Inflammatory macrophage (primary cell): ENCODE data around the gene RHBDD2.
"Not testable (repeated sequence)": the region's sequence is repeated elsewhere in the genome, so short reads cannot be mapped to it uniquely, and the experiment has no call there.

Source experiments
- DNase-seq, 2 donors: peaks; one replicate each; pipeline ENCODE4 v3.0.0-alpha.2; 2020 to 2022

RHBDD2 gene

DNA sequence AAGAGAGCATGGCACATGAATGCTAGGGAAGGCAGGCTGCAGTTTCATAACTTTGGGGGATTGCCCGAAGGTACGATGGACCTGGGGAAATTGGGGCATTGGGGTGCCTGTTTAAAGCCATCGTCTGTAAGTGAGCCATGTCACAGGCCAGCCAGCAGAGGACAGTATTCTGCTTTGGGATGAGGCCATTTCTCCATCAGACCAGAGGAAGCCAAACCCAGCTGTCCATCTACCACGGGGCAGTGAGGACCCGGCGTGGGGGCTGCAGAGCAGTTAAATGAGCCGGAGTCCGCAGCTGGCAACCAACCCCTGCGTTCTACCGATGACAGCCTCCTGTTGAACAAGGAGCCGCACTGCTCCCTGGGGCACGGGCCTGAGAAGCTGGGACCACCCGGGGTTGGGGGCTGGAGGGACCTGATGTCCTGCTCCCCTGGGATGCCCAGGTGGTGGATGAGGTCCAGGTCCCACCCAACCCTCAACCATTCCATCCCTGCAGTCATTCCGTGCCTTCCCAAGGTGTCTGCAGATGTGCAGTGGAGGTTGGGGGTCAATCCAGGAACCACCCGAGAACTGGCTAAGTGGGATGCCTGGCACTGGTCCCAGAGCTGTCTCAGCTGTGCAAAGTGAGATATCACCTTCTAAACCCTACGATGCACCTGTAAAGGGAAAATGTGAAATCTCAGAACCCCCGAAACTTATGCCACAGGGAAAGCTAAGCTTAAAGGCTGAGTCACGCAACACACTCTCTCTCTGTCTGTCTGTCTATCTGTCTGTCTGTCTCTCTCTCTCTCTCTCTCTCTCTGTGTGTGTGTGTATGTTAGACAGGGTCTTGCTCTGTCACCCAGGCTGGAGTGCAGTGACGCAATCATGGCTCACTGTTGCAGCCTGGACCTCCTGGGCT lies 12.1 kb upstream of the RHBDD2 start:
- DNase-seq: peak; percentile 70 to 80

GRCh38 chr7:75867390-75867717 lies 11.5 kb upstream of the RHBDD2 start:
- no peak for DNase-seq

DNA sequence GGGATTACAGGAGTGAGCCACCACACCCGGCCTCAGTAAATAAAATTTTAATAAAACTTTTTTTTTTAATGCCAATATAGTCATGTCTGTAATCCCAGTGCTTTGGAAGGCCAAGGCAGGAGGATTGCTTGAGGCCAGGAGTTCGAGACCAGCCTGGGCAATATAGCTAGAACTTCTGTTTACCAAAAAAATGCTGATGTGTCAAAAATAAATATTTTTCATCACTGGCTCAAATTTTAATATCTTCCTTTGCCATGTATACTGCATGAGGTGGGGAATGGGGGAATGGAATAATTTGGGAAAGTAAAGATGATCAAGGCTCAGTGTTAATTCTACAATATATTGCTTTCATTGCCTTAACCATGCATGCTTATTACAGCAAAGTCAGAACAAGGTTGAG lies 10.7 kb upstream of the RHBDD2 start:
- DNase-seq: no peak

GRCh38 chr7:75869776-75870379 lies 9.0 kb upstream of the RHBDD2 start:
- peak in 1 of 2 donors; percentile 22 for DNase-seq

GRCh38 chr7:75870557-75871161 lies 8.2 kb upstream of the RHBDD2 start:
- DNase-seq: peak; percentile 59 to 61

GRCh38 chr7:75872073-75872782 lies 6.6 kb upstream of the RHBDD2 start:
- DNase-seq: peak; percentile 90 to 96

DNA sequence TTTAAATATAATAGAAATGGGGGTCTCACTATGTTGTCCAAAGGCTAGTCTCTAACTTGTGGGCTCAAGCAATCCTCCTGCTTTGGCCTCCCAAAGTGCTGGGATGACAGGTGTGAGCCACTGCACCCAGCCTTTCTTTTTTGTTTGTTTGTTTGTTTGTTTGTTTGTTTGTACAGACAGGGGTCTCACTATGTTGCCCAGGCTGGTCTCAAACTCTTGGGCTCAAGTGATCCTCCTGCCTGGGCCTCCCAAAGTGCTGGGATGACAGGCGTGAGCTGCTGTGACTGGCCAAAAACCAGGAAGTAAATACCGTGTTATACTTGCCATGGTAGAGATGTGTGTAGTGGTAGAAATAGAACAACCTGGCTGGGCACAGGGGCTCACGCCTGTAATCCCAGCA lies 4.7 kb upstream of the RHBDD2 start:
- not testable (repeated sequence) for DNase-seq

DNA sequence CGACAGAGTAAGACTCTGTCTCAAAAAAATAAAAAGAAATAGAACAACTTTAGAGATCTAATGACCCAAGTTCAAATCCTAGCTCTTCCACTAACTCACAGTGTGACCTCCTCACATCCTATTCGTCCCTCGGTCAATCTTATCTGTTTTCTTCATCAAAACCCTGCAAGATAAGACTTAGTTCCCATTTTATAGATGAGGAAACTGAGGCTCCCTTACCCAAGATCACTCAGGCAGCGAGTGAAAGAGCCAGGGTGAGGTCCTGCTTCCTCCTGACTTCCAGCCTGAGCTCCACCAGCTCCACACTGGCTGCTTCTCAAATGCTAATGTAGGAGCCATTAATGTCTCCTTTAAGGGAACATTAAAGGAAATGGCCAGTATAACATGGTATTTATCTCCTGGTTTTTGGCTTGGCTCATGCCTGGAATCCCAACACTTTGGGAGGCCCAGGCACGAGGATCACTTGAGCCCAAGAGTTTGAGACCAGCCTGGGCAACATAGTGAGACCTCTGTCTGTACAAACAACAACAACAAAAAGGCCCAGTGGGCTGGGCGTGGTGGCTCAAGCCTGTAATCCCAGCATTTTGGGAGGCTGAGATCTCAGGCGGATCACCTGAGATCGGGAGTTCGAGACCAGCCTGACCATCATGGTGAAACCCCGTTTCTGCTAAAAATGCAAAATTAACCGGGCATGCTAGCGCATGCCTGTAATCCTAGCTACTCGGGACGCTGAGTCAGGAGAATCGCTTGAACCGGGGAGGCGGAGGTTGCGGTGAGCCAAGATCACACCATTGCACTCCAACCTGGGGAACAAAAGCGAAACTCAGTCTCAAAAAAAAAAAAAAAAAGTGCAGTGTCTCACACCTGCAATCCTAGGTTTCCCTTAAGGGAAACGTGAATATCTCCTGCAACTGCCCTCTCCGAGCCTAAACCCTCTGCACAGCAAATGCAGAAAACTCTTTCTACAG lies 3.4 kb upstream of the RHBDD2 start:
- DNase-seq: peak; percentile 30 to 42

- peak; percentile 92 to 98 for DNase-seq
Observed at GRCh38 chr7:75876126-75876881, 2.5 kb upstream of the RHBDD2 start.

GRCh38 chr7:75878312-75878768 lies 494 bp upstream of the RHBDD2 start:
- no peak for DNase-seq

DNA sequence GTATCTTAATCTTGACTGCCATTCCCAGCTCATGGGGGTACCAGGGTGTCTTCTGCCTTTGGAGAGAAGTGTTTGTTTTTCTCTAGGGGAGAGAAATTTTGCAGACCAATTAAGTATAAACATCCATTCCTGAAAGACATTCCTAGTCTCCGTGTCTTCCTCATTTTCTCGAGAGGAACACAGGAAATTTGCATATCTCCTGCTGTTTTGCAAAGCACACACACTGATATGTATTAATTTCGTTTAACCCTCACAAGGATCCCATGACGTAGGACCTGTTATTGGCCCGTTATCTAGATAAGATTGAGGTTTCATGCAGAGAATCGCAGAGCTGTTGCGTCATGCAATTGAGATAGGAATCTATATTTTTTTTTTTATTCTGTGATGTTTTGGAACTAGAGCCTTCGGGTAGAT lies 944 bp downstream of the RHBDD2 start:
- DNase-seq: no peak

GRCh38 chr7:75880242-75880641 lies 1.4 kb downstream of the RHBDD2 start:
- DNase-seq: no peak

- peak in 1 of 2 donors; percentile 31 for DNase-seq
Observed at GRCh38 chr7:75881436-75882095, 2.7 kb downstream of the RHBDD2 start.

DNA sequence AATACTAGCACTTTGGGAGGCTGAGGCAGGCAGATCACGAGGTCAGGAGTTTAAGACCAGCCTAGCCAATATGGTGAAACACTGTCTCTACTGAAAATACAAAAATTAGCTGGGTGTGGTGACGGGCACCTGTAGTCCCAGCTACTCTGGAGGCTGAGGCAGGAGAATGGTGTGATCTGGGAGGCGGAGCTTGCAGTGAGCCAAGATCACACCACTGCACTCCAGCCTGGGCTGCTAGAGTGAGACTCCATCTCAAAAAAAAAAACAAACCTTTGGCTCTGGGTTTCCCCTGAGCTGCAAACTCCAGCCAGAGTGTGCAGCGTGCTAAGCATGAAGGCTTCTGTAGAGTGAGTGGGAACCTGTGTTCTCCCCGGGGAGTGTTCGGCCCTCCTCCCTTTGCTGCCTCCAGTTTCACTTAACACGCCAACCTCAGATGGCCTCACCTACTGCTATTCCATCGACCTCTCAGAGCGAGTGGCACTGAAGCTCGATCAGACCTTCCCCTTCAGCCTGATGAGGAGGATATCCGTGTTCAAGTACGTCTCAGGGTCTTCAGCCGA lies 4.5 kb downstream of the RHBDD2 start:
- DNase-seq: not testable (repeated sequence)

DNA sequence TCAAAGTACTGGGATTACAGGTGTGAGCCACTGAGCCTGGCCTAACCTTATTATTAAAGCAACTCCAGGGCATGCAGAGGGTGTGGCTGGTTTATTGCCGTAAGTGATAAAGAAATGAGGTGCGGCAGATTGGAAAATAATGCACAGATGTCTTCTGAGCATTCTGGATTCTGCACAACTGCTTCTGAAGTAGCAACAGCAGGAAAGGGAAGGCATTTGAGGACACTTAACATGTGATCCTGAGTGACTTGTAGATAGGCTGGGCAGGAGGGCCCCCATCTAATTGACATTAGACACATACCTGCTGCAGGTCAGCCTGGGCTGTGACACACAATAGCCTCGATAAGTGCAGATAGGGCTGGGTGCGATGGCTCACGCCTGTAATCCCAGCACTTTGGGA lies 5.6 kb downstream of the RHBDD2 start:
- DNase-seq: no peak

GRCh38 chr7:75885036-75885435 lies 6.2 kb downstream of the RHBDD2 start:
- no peak for DNase-seq

DNA sequence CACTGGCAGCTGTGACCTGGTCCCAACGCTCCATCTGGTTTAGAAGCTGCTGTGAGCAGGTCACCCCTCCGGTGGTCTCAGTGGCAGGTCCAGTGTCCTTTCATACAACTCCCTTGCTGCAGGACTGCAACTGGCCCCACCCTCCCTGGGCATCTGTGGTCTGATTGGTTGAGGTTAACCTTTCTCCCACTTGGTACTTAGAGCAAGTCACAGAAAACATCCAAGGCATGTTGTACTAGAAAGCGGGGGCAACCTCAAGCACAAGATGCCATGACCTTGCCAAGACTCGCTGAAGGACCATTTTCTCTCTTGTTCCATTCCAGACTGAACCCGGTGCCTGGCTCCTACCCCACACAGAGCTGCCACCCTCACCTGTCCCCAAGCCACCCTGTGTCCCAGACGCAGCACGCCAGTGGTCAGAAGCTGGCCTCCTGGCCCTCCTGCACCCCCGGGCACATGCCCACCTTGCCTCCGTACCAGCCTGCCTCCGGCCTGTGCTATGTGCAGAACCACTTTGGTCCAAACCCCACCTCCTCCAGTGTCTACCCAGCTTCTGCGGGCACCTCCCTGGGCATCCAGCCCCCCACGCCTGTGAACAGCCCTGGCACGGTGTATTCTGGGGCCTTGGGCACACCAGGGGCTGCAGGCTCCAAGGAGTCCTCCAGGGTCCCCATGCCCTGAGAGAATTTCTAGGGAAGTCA lies 9.0 kb downstream of the RHBDD2 start:
- DNase-seq: no peak

DNA sequence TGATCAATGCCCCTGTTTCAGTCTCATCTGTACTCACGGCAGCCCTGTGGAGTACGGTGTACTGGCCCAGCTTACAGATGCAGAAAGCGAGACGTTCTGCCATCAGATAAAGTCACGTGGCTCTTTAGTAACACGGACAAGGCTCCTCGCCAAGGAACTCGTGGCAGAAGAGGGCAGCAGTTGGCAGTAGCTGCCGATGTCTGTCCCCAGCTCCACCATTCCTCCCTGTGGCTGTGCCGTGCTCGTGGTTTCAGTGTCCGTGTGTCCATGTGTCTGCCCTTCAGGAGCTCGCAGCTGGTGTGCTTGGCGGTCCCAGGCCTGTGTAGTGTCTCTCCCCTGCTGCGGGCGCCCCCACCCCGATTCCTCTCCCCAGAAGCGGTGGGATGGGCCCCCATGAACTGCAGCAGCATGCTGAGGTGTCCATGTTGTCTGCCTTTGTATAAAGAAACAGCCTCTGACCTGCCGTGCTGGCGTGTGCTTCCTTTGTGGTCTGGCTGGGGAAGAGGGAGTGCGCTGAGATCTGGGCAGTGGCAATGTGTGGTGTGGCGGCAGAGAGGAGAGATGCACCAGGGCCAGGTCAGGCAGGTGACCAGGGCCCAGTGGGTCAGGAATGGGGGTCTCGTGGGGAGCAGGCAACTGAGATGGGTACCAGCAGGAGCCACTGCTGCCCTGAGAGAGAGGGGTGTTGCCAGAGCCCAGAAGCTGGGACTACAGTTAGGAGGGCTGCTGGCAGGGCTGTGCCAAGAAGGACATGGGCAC lies 9.8 kb downstream of the RHBDD2 start:
- DNase-seq: no peak
